Measurements from ENCODE around the gene ZNG1F. TPM values are rescaled to one million over a fixed set of nuclear protein-coding genes. Genes with fewer than 3 reads are reported as not detected.
"Not testable (repeated sequence)": the region's sequence is repeated elsewhere in the genome, so short reads cannot be mapped to it uniquely, and the experiment has no call there.

Gene ZNG1F
- total RNA-seq, 1 donor from 2014 or later = 14.5 TPM

- H3K4me3 ChIP-seq; intact Hi-C loops (cut with DNase I); H3K4me1 ChIP-seq; H3K36me3 ChIP-seq; DNase-seq (ENCODE audit: extremely low spot score in 2 of 2); H3K27me3 ChIP-seq; H3K27ac ChIP-seq; H3K9me3 ChIP-seq: not testable (repeated sequence)
Measured at GRCh38 chr9:41088450-41089059, 100.6 kb downstream of the ZNG1F start.

DNA sequence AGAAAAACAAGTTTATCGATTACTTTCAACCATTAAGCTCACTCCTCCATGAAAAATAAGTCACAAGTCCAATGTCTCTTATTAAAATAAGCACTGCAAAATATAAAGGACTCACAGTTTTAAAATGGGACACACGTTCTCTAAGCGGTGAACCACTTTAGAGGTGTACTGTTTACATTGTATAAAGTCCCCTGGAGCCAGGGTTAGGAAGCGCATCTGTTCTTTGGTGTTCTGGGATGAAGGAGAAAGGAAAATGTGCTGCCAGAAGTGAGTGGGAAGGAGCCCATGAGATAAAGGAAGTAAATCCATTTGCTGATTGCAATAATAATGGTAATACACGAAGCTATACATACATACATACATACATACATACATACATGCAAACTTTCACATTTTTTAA is 101.2 kb downstream of the ZNG1F start:
- H3K4me1 ChIP-seq; H3K4me3 ChIP-seq; H3K27me3 ChIP-seq; intact Hi-C loops (cut with DNase I); H3K27ac ChIP-seq; DNase-seq (ENCODE audit: extremely low spot score in 2 of 2); H3K9me3 ChIP-seq; H3K36me3 ChIP-seq: not testable (repeated sequence)

DNA sequence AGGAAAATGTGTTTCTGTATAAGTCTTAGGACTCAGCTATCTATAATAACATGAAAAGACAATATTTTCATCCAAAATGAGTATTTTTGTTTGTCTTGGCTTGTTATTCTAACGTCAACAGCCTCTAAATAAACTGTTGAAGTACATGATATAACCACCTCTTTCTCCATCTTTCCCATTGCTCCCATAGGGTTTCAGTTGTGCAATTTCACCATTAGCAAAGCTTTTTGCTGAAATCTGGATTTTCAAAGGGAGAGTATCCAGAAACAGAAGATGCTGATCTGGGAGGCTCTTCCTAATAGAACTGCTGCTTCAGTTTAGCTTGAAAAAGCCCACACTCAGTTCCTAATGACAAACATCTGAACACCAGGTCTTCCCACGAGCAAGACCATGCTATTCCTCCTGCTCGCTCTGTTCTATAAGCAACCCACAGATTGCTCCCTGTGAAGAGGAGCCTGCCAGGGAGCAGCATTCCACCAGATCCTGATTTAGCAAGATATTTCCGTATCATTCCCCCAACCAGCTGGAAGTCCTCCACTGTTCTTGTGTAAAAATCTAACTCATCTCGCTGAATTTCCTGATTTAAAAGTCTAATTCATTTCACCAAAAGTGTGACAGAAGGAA is 101.8 kb downstream of the ZNG1F start:
- H3K36me3 ChIP-seq; H3K4me3 ChIP-seq; DNase-seq (ENCODE audit: extremely low spot score in 2 of 2); H3K27me3 ChIP-seq; H3K9me3 ChIP-seq; H3K27ac ChIP-seq; H3K4me1 ChIP-seq; intact Hi-C loops (cut with DNase I): not testable (repeated sequence)

DNA sequence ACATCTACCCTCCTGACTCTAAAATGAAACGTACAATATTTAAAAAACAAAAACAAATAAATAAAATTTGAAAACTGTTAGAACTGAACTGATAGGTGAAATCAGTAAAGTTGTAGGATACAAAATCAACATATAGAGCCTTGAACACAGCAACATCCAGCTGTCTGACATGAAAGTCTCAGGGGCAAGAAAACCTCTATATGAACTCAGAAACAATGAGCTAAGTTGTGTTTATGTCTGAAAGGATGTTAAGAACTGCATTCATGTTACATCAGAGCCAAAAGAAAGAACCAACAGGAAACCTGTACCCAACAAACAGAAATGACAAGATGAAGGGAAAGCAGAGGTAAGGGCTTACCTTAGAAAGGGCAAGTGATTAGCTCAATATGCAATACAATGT is 102.4 kb downstream of the ZNG1F start:
- intact Hi-C loops (cut with DNase I); H3K4me3 ChIP-seq; H3K27ac ChIP-seq; H3K4me1 ChIP-seq; DNase-seq (ENCODE audit: extremely low spot score in 2 of 2); H3K36me3 ChIP-seq; H3K27me3 ChIP-seq; H3K9me3 ChIP-seq: not testable (repeated sequence)

DNA sequence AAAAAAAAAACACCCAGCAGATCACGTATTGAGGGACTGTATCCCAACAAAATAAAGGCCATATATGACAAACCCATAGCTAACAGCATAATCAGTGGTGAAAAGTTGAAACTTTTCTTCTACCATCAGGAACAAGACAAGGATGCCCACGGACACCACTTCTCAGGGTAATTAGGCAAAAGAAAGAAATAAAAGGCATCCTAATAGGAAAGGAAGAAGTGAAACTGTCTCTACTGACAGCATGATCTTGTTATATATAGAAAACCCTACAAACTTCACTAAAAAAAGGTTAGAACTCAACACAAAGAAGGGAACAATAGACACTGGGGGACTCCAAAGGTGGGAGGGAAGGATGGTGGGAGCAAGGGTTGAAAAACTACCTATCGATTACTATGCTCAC is 102.9 kb downstream of the ZNG1F start:
- H3K27me3 ChIP-seq; H3K9me3 ChIP-seq; H3K4me1 ChIP-seq; intact Hi-C loops (cut with DNase I); H3K36me3 ChIP-seq; DNase-seq (ENCODE audit: extremely low spot score in 2 of 2); H3K27ac ChIP-seq; H3K4me3 ChIP-seq: not testable (repeated sequence)

DNA sequence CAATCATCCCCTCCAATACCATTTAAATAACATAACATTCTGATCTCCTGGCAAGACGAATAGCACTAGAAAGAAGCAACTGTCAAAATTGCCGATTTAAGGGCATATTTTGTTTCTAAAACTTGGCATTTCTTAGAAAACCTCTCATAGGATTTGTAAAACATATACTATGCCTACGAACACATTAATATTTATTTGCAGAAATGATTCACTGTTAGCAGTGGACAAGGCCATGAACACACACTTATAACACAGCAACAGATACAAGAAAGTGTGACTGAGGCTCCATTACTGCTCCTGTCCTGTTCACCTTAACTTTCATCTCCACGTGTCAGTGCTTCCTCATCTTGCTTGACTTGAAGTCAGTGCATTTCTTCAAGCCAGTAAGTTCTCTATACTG is 106.8 kb downstream of the ZNG1F start:
- H3K9me3 ChIP-seq; H3K36me3 ChIP-seq; H3K27me3 ChIP-seq; DNase-seq (ENCODE audit: extremely low spot score in 2 of 2); H3K4me3 ChIP-seq; intact Hi-C loops (cut with DNase I); H3K4me1 ChIP-seq; H3K27ac ChIP-seq: not testable (repeated sequence)

Small RNA genes lying within 50 kb of the gene (microRNA-seq; reads per million reads assigned to microRNA genes)
- gene MIR4477A (ENCODE audit: borderline number of aligned reads, borderline replicate concordance) = not detected

Small RNA genes lying within 50 kb of the gene (small RNA-seq; reads per million reads assigned to genes)
- gene MIR4477A (not detected), gene RNA5SP530 (not detected)

Other genes starting within 250 kb of the ZNG1F start
- not detected for gene FOXD4L6, start 60.6 kb downstream of the ZNG1F start, total RNA-seq